Fibroblast of lung (primary cell): ENCODE measurements around the gene FAM187B. TPM values are rescaled to one million over a fixed set of nuclear protein-coding genes. Genes with fewer than 3 reads are reported as not detected.

Experiments
- DNase-seq, 2 donors: peaks; one replicate each; pipeline versions ENCODE4 v3.0.0 to v3.0.0-alpha.2; 2010; ENCODE audit warnings: low read depth in 2 of 2
- H2AFZ ChIP-seq: 2 replicates; pipeline ENCODE4 v1.5.1; 2012; ENCODE audit warnings: low read length, control low read depth, inconsistent platforms
- H3K27ac ChIP-seq: 2 replicates; pipeline ENCODE4 v1.5.1; 2011; ENCODE audit warnings: low read length, control low read depth; ENCODE audit not compliant: insufficient read depth
- H3K27me3 ChIP-seq: 2 replicates; pipeline ENCODE4 v1.5.1; 2011; ENCODE audit warnings: mild to moderate bottlenecking, low read length; ENCODE audit not compliant: control insufficient read depth, insufficient read depth
- H3K36me3 ChIP-seq: 2 replicates; pipeline ENCODE4 v1.5.1; 2011; ENCODE audit warnings: low read length; ENCODE audit not compliant: control insufficient read depth, insufficient read depth
- H3K4me1 ChIP-seq: 2 replicates; pipeline ENCODE4 v1.5.1; 2011; ENCODE audit warnings: low read length; ENCODE audit not compliant: control insufficient read depth, insufficient read depth; ENCODE audit errors: extremely low read depth
- H3K4me2 ChIP-seq: 2 replicates; pipeline ENCODE4 v1.5.1; 2011; ENCODE audit warnings: low read length, control low read depth; ENCODE audit not compliant: insufficient read depth; ENCODE audit errors: extremely low read depth
- H3K4me3 ChIP-seq, 4 experiments: fragments of 200-600 bp in 1 of 4; sonication (generic) in 1 of 4; replicated peaks in 1 of 4; 2 replicates each; pipeline ENCODE4 v1.5.1; 2011 to 2016; ENCODE audit warnings: low read length in 4 of 4, low read depth in 3 of 4, mild to moderate bottlenecking in 3 of 4, control low read depth in 2 of 4, inconsistent platforms in 1 of 4, mixed read lengths in 1 of 4; ENCODE audit not compliant: insufficient read depth in 1 of 4; ENCODE audit errors: control extremely low read depth in 1 of 4
- H3K79me2 ChIP-seq: 2 replicates; pipeline ENCODE4 v1.5.1; 2012; ENCODE audit warnings: mild to moderate bottlenecking, low read length, inconsistent platforms; ENCODE audit not compliant: control insufficient read depth, insufficient read depth
- H3K9ac ChIP-seq: 2 replicates; pipeline ENCODE4 v1.5.1; 2011; ENCODE audit warnings: mild to moderate bottlenecking, low read length, control low read depth; ENCODE audit not compliant: insufficient read depth
- H3K9me3 ChIP-seq: 2 replicates; pipeline ENCODE4 v1.5.1; 2012; ENCODE audit warnings: low read depth, low read length; ENCODE audit not compliant: control insufficient read depth, insufficient read depth
- H4K20me1 ChIP-seq: 2 replicates; pipeline ENCODE4 v1.5.1; 2011; ENCODE audit warnings: low read length; ENCODE audit not compliant: control insufficient read depth, insufficient read depth; ENCODE audit errors: extremely low read depth
- CTCF ChIP-seq, 2 donors: IDR thresholded peaks in 1 of 2; conservative IDR thresholded peaks in 1 of 2; 1 replicate in 1 of 2; 2 replicates in 1 of 2; pipeline ENCODE4 v1.5.1; 2011 to 2012; ENCODE audit warnings: low read length in 2 of 2, control low read depth in 1 of 2, inconsistent platforms in 1 of 2, low read depth in 1 of 2, mild to moderate bottlenecking in 1 of 2
- EZH2 ChIP-seq: IDR thresholded peaks from 2 replicates; pipeline ENCODE4 v1.5.1; 2012; ENCODE audit warnings: low read length, control low read depth, mild to moderate bottlenecking; ENCODE audit errors: missing control alignments
- polyA plus RNA-seq, 2 donors: library from polyadenylated mRNA; depleted of rRNA in 1 of 2; stranded (reverse) in 1 of 2; unstranded in 1 of 2; fragments of >200 nt; gene quantifications; 2 replicates each; pipeline ENCODE4 v1.2.1, GENCODE V29; 2011 to 2012; ENCODE audit warnings: missing spikeins in 1 of 2
- total RNA-seq: library from RNA; depleted of rRNA; stranded (reverse); fragments of >200 nt; gene quantifications from 2 replicates; pipeline ENCODE4 v1.2.1, GENCODE V29; 2014

FAM187B gene
- total and polyA plus RNA-seq, 2 donors (not counting 1 experiment from before 2014, with no cell fraction given) = not detected

GRCh38 chr19:35209646-35210045 is 18.9 kb downstream of the FAM187B start:
- DNase-seq = no peak
- no peaks in the 10 kb centered on the region for H3K79me2 ChIP-seq
- H3K4me1 ChIP-seq = peaks cover 8% of the 10 kb centered on the region
- H3K9ac ChIP-seq = no peak overlapping the region
- H3K36me3 ChIP-seq = no peaks in the 10 kb centered on the region
- TF ChIP-seq CTCF (conservative IDR thresholded peaks at IDR 0.05 in 1 of 2, IDR thresholded peaks at IDR 0.05 in 1 of 2; ENCODE audit: low read depth in 1 of 2, low read length in 2 of 2) = no peak
- TF ChIP-seq EZH2 = no peak
- H3K9me3 ChIP-seq = no peaks in the 10 kb centered on the region
- no peaks in the 10 kb centered on the region for H3K27me3 ChIP-seq
- no peak overlapping the region for H3K27ac ChIP-seq
- no peaks in the 10 kb centered on the region for H4K20me1 ChIP-seq
- no peak overlapping the region for H3K4me3 ChIP-seq
- no peak overlapping the region for H2AFZ ChIP-seq
- no peak overlapping the region for H3K4me2 ChIP-seq

GRCh38 chr19:35208121-35208520 is 20.4 kb downstream of the FAM187B start:
- Histone ChIP-seq H2AFZ (no peak overlapping the region), H3K4me1 (no peaks in the 10 kb centered on the region), H3K9ac (no peak overlapping the region), H3K27ac (no peak overlapping the region), H3K4me3 (no peak overlapping the region), H4K20me1 (no peaks in the 10 kb centered on the region), H3K4me2 (no peak overlapping the region), H3K79me2 (no peaks in the 10 kb centered on the region), H3K27me3 (no peaks in the 10 kb centered on the region), H3K36me3 (no peaks in the 10 kb centered on the region), H3K9me3 (no peaks in the 10 kb centered on the region)
- DNase-seq = no peak
- no peak for TF ChIP-seq EZH2
- TF ChIP-seq CTCF (conservative IDR thresholded peaks at IDR 0.05 in 1 of 2, IDR thresholded peaks at IDR 0.05 in 1 of 2; ENCODE audit: low read depth in 1 of 2, low read length in 2 of 2) = no peak

- H3K9ac ChIP-seq = no peak overlapping the region
- H3K9me3 ChIP-seq = no peaks in the 10 kb centered on the region
- no peak overlapping the region for H3K27ac ChIP-seq
- no peak overlapping the region for H2AFZ ChIP-seq
- no peak for DNase-seq
- no peaks in the 10 kb centered on the region for H3K27me3 ChIP-seq
- no peaks in the 10 kb centered on the region for H3K4me1 ChIP-seq
- H4K20me1 ChIP-seq = no peaks in the 10 kb centered on the region
- H3K4me3 ChIP-seq = no peak overlapping the region
- H3K36me3 ChIP-seq = no peaks in the 10 kb centered on the region
- TF ChIP-seq CTCF (conservative IDR thresholded peaks at IDR 0.05 in 1 of 2, IDR thresholded peaks at IDR 0.05 in 1 of 2; ENCODE audit: low read depth in 1 of 2, low read length in 2 of 2) (no peak), EZH2 (no peak)
- H3K4me2 ChIP-seq = no peak overlapping the region
- H3K79me2 ChIP-seq = no peaks in the 10 kb centered on the region
Observed at GRCh38 chr19:35207391-35207871, 21.1 kb downstream of the FAM187B start.
